Spleen (tissue), 11 donors: ENCODE results near the gene NUP210L. TPM values are rescaled to one million over a fixed set of nuclear protein-coding genes. Genes with fewer than 3 reads are reported as not detected.
"Not testable (repeated sequence)": the region's sequence is repeated elsewhere in the genome, so short reads cannot be mapped to it uniquely, and the experiment has no call there.

Source experiments
- DNase-seq: peaks from one replicate; pipeline ENCODE4 v3.0.0-alpha.2; 2020
- H3K27ac ChIP-seq, 8 donors: fragments of 200-600 bp; sonication (generic) in 7 of 8; 1 replicate in 4 of 8; 2 replicates in 4 of 8; pipeline versions ENCODE4 v1.5.0 to v1.8.0; 2016 to 2021; ENCODE audit warnings: inconsistent platforms in 4 of 8, mild to moderate bottlenecking in 4 of 8, moderate library complexity in 1 of 8
- H3K27me3 ChIP-seq, 7 donors: fragments of 200-600 bp; sonication (generic) in 6 of 7; replicated peaks in 1 of 7; 1 replicate in 4 of 7; 2 replicates in 3 of 7; pipeline versions ENCODE4 v1.5.0 to v1.8.0; 2016 to 2021; ENCODE audit warnings: inconsistent platforms in 3 of 7, mild to moderate bottlenecking in 1 of 7
- H3K36me3 ChIP-seq, 6 donors: fragments of 200-600 bp; sonication (generic) in 5 of 6; 1 replicate in 4 of 6; 2 replicates in 2 of 6; pipeline versions ENCODE4 v1.5.0 to v1.8.0; 2016 to 2021; ENCODE audit warnings: inconsistent platforms in 2 of 6
- H3K4me1 ChIP-seq, 6 donors: fragments of 200-600 bp; sonication (generic) in 5 of 6; 1 replicate in 3 of 6; 2 replicates in 3 of 6; pipeline versions ENCODE4 v1.5.0 to v1.8.0; 2016 to 2021; ENCODE audit warnings: inconsistent platforms in 3 of 6
- H3K4me3 ChIP-seq, 8 donors: fragments of 200-600 bp; sonication (generic) in 7 of 8; 1 replicate in 4 of 8; 2 replicates in 4 of 8; pipeline versions ENCODE4 v1.5.0 to v1.8.0; 2016 to 2021; ENCODE audit warnings: inconsistent platforms in 4 of 8, mild to moderate bottlenecking in 4 of 8, moderate library complexity in 2 of 8
- H3K9me3 ChIP-seq, 8 donors: fragments of 200-600 bp; sonication (generic) in 7 of 8; 1 replicate in 4 of 8; 2 replicates in 4 of 8; pipeline versions ENCODE4 v1.5.0 to v1.8.0; 2016 to 2021; ENCODE audit warnings: inconsistent platforms in 4 of 8
- CTCF ChIP-seq, 11 experiments: fragments of 200-600 bp in 7 of 11; fragments of 450-650 bp in 4 of 11; sonication (generic) in 4 of 11; IDR thresholded peaks in 8 of 11; conservative IDR thresholded peaks in 3 of 11; 1 replicate in 7 of 11; 2 replicates in 4 of 11; pipeline versions ENCODE4 v1.4.0 to v1.8.0; 2016 to 2021; ENCODE audit warnings: antibody characterized with exemption in 11 of 11, inconsistent platforms in 4 of 11, mild to moderate bottlenecking in 1 of 11
- POLR2A ChIP-seq, 3 donors: fragments of 450-650 bp; IDR thresholded peaks; one replicate each; pipeline ENCODE4 v1.5.1; 2017; ENCODE audit warnings: antibody characterized with exemption in 3 of 3, mild to moderate bottlenecking in 1 of 3
- POLR2AphosphoS5 ChIP-seq, 3 donors: sonication (generic); formaldehyde crosslinking; IDR thresholded peaks; one replicate each; pipeline ENCODE4 v1.5.1; 2017; ENCODE audit warnings: antibody characterized with exemption in 3 of 3
- WGBS, 5 donors: extraction: QIAGEN DNeasy Blood & Tissue Kit in 3 of 5; methylation state at CpG; one replicate each; pipeline versions ENCODE4 v1.1.5 to v1.1.7; 2013 to 2018; 5-methylcytosine and 5-hydroxymethylcytosine counted together
- intact Hi-C: fragments of 100-400 bp; cut with DNase I; formaldehyde crosslinking; loops from one replicate; pipeline ENCODE4 v1.15.0; 2023; ENCODE audit warnings: low total_unique reads
- polyA plus RNA-seq, 3 donors: library from polyadenylated mRNA; stranded (reverse); fragments of 200-250 nt; gene quantifications; one replicate each; pipeline ENCODE4 v1.2.1, GENCODE V29; 2013
- total RNA-seq, 7 donors: library from RNA; depleted of rRNA in 3 of 7; stranded (reverse); fragments of >200 nt in 3 of 7; fragmentation: NEBNext Ultra II Directional in 4 of 7; extraction: Animal tissue kit (Norgen Biotek cat#: 25700) in 4 of 7; gene quantifications; one replicate each; pipeline versions ENCODE4 v1.1.0 to v1.2.1, GENCODE V29; 2016 to 2021
- donor health status: healthy with polysubstance abuse.
- donor health status: DM: no; HTN: no; CAD: no; lungs with moderate emphysema.
- donor health status: DM: no; HTN: no; CAD: no.
- donor health status: Bipolar disorder and iron deficiency.
- donor health status: healthy.
- donor health status: DM: no; HTN: no; CAD: no.
- donor health status: DM: yes; HTN: yes; CAD: no.

Gene NUP210L
- total and polyA plus RNA-seq, 10 donors, result 0.02 to 0.34 (median 0.09) TPM; not detected in 4

- intact Hi-C loops, result no loop called here
- no peak overlapping the region for H3K4me3 ChIP-seq
- DNase-seq, result no peak
- no peak for TF ChIP-seq CTCF (IDR thresholded peaks at IDR 0.05 in 8 of 11, conservative IDR thresholded peaks at IDR 0.05 in 3 of 11)
- peak in 1 of 3 donors; percentile 40 for TF ChIP-seq POLR2AphosphoS5 (IDR thresholded peaks at IDR 0.05)
- peaks cover 0 to 7% (median 0%) of the 10 kb centered on the region in 8 donors for H3K9me3 ChIP-seq
- peak overlapping the region; percentile 37 to 82 (median 71) for H3K27ac ChIP-seq
- H3K4me1 ChIP-seq, result peaks cover 21 to 70% (median 51%) of the 10 kb centered on the region in 6 donors
- 32 to 44% (median 34%) methylated on average over 9 of the region's 9 CpGs for WGBS, 5 donors
- peaks cover 2 to 62% (median 47%) of the 10 kb centered on the region in 6 donors for H3K36me3 ChIP-seq
- H3K27me3 ChIP-seq, result no peaks in the 10 kb centered on the region
Observed at GRCh38 chr1:154155251-154155650, 378 bp upstream of the NUP210L start.

- H3K27ac ChIP-seq, result peak overlapping the region in 7 of 8 donors; percentile 52 to 82 (median 72)
- intact Hi-C loops, result no loop called here
- TF ChIP-seq POLR2A (IDR thresholded peaks at IDR 0.05), result no peak
- no peak for TF ChIP-seq POLR2AphosphoS5 (IDR thresholded peaks at IDR 0.05)
- no peak for TF ChIP-seq CTCF (IDR thresholded peaks at IDR 0.05 in 8 of 11, conservative IDR thresholded peaks at IDR 0.05 in 3 of 11)
- H3K36me3 ChIP-seq, result peaks cover 0 to 50% (median 36%) of the 10 kb centered on the region in 6 donors
- no peak overlapping the region for H3K4me3 ChIP-seq
- peaks cover 19 to 63% (median 46%) of the 10 kb centered on the region in 6 donors for H3K4me1 ChIP-seq
- H3K9me3 ChIP-seq, result no peaks in the 10 kb centered on the region
- H3K27me3 ChIP-seq, result no peaks in the 10 kb centered on the region
- no peak for DNase-seq
- 86 to 97% (median 90%) methylated on average over 6 of the region's 6 CpGs for WGBS, 5 donors
Observed at GRCh38 chr1:154154053-154154452, 820 bp downstream of the NUP210L start.

- Histone ChIP-seq H3K27me3 (no peaks in the 10 kb centered on the region), H3K4me3 (no peak overlapping the region), H3K36me3 (peaks cover 0 to 23% (median 17%) of the 10 kb centered on the region in 6 donors), H3K4me1 (peaks cover 0 to 45% (median 24%) of the 10 kb centered on the region in 6 donors), H3K27ac (no peak overlapping the region), H3K9me3 (no peaks in the 10 kb centered on the region)
- intact Hi-C loops, result no loop called here
- DNase-seq, result no peak
- no peak for TF ChIP-seq POLR2A (IDR thresholded peaks at IDR 0.05)
- TF ChIP-seq CTCF (IDR thresholded peaks at IDR 0.05 in 8 of 11, conservative IDR thresholded peaks at IDR 0.05 in 3 of 11), result no peak
Observed at GRCh38 chr1:154151311-154151710, 3.6 kb downstream of the NUP210L start.

- DNase-seq, result no peak
- H3K4me1 ChIP-seq, result peaks cover 0 to 20% (median 6%) of the 10 kb centered on the region in 6 donors
- WGBS, 5 donors, result 14 to 47% (median 22%) methylated on average over 3 of the region's 3 CpGs
- no peak for TF ChIP-seq POLR2AphosphoS5 (IDR thresholded peaks at IDR 0.05)
- no peak for TF ChIP-seq POLR2A (IDR thresholded peaks at IDR 0.05)
- TF ChIP-seq CTCF (IDR thresholded peaks at IDR 0.05 in 8 of 11, conservative IDR thresholded peaks at IDR 0.05 in 3 of 11), result no peak
- H3K27ac ChIP-seq, result peak overlapping the region in 4 of 8 donors; percentile 28 to 53 (median 32)
- no peaks in the 10 kb centered on the region for H3K9me3 ChIP-seq
- H3K36me3 ChIP-seq, result no peaks in the 10 kb centered on the region
- no peak overlapping the region for H3K4me3 ChIP-seq
- H3K27me3 ChIP-seq, result no peaks in the 10 kb centered on the region
- intact Hi-C loops, result loop anchor here (10.0 kb wide), 1 partner anchor 134 kb away; no protein-coding TSS in a partner anchor
Observed at GRCh38 chr1:154148807-154149206, 6.1 kb downstream of the NUP210L start.

GRCh38 chr1:154147505-154147904, 7.4 kb downstream of the NUP210L start:
- H3K36me3 ChIP-seq, H3K4me3 ChIP-seq, H3K9me3 ChIP-seq, H3K27ac ChIP-seq, DNase-seq, H3K27me3 ChIP-seq: not testable (repeated sequence)
- WGBS, 5 donors, result 86 to 95% (median 91%) methylated on average over 5 of the region's 5 CpGs
- peaks cover 0 to 14% (median 6%) of the 10 kb centered on the region in 6 donors for H3K4me1 ChIP-seq
- intact Hi-C loops, result loop anchor here (10.0 kb wide), 1 partner anchor 133 kb away; no protein-coding TSS in a partner anchor
